Adrenal gland (tissue), 5 donors: ENCODE measurements around the gene PRPF6.

ENCODE experiments used
- POLR2A ChIP-seq, 2 donors: fragments of 450-650 bp; IDR thresholded peaks; one replicate each; pipeline ENCODE4 v1.6.1; 2017; ENCODE audit warnings: antibody characterized with exemption in 2 of 2, mild to moderate bottlenecking in 2 of 2, moderate library complexity in 1 of 2
- TF ChIP-seq, protein P1 (sequence below), 6 experiments: fragments of 450-650 bp in 4 of 6; fragments of 200-600 bp in 2 of 6; sonication (generic) in 1 of 6; IDR thresholded peaks; 1 replicate in 5 of 6; 2 replicates in 1 of 6; pipeline versions ENCODE4 v1.5.1 to v1.8.0; 2016 to 2021; ENCODE audit warnings: antibody characterized with exemption in 6 of 6, mild to moderate bottlenecking in 2 of 6, moderate library complexity in 1 of 6
- donor health status: DM: no; HTN: no; CAD: no.

- TF ChIP-seq, protein P1, sequence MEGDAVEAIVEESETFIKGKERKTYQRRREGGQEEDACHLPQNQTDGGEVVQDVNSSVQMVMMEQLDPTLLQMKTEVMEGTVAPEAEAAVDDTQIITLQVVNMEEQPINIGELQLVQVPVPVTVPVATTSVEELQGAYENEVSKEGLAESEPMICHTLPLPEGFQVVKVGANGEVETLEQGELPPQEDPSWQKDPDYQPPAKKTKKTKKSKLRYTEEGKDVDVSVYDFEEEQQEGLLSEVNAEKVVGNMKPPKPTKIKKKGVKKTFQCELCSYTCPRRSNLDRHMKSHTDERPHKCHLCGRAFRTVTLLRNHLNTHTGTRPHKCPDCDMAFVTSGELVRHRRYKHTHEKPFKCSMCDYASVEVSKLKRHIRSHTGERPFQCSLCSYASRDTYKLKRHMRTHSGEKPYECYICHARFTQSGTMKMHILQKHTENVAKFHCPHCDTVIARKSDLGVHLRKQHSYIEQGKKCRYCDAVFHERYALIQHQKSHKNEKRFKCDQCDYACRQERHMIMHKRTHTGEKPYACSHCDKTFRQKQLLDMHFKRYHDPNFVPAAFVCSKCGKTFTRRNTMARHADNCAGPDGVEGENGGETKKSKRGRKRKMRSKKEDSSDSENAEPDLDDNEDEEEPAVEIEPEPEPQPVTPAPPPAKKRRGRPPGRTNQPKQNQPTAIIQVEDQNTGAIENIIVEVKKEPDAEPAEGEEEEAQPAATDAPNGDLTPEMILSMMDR (IDR thresholded peaks at IDR 0.05) = no peak
- no peak for TF ChIP-seq POLR2A (IDR thresholded peaks at IDR 0.05)
Measured at GRCh38 chr20:64035066-64035932, 54.4 kb downstream of the PRPF6 start.
